C4-2B (cell line): ENCODE measurements around the gene COG8.

ENCODE experiments used
- CTCF ChIP-seq: fragments of 450-650 bp; conservative IDR thresholded peaks from 2 replicates; pipeline ENCODE4 v1.5.1; 2017; ENCODE audit warnings: mild to moderate bottlenecking
- ZFX ChIP-seq: fragments of 450-650 bp; IDR thresholded peaks from 2 replicates; pipeline ENCODE4 v1.6.1; 2017

GRCh38 chr16:69313469-69313868, 25.9 kb downstream of the COG8 start:
- TF ChIP-seq CTCF (no peak), ZFX (no peak)
